GM19239 (cell line): Measurements from ENCODE around the gene ADIRF.
"Not testable (repeated sequence)": the region's sequence is repeated elsewhere in the genome, so short reads cannot be mapped to it uniquely, and the experiment has no call there.

Source experiments
- DNase-seq: peaks from one replicate; pipeline ENCODE4 v3.0.0; 2011; ENCODE audit warnings: low spot score; ENCODE audit not compliant: insufficient read length
- FAIRE-seq: peaks from 2 replicates; lab custom pipeline; 2011; peaks lifted over from hg19 to GRCh38; lab: Jason Lieb, UNC

ADIRF gene

GRCh38 chr10:86974484-86974883, 6.2 kb downstream of the ADIRF start:
- no peak for FAIRE-seq
- no peak for DNase-seq

GRCh38 chr10:86976362-86977056, 8.2 kb downstream of the ADIRF start:
- FAIRE-seq = no peak
- DNase-seq = no peak

GRCh38 chr10:86978457-86978856, 10.2 kb downstream of the ADIRF start:
- not testable (repeated sequence) for FAIRE-seq, DNase-seq

- no peak for DNase-seq
- FAIRE-seq = no peak
These were observed 11.1 kb downstream of the ADIRF start for GRCh38 chr10:86979296-86979818.

- FAIRE-seq = no peak
- DNase-seq = no peak
These were observed 11.7 kb downstream of the ADIRF start for GRCh38 chr10:86979977-86980448.

GRCh38 chr10:86981020-86981419, 12.7 kb downstream of the ADIRF start:
- DNase-seq, FAIRE-seq: not testable (repeated sequence)

GRCh38 chr10:86981716-86982115, 13.4 kb downstream of the ADIRF start:
- no peak for FAIRE-seq

GRCh38 chr10:86984498-86984897, 16.2 kb downstream of the ADIRF start:
- not testable (repeated sequence) for DNase-seq, FAIRE-seq

More at GRCh38 chr10:86981716-86982115, 13.4 kb downstream of the ADIRF start:
- no peak for DNase-seq

GRCh38 chr10:86988520-86988919, 20.2 kb downstream of the ADIRF start:
- FAIRE-seq = no peak
- no peak for DNase-seq

- FAIRE-seq, DNase-seq: not testable (repeated sequence)
These were observed 23.1 kb downstream of the ADIRF start for GRCh38 chr10:86991362-86991761.

- FAIRE-seq (peak; percentile 57), DNase-seq (no peak)
These were observed 24.2 kb downstream of the ADIRF start for GRCh38 chr10:86992456-86992855.

GRCh38 chr10:86992929-86993328, 24.6 kb downstream of the ADIRF start:
- no peak for DNase-seq
- FAIRE-seq = no peak

- FAIRE-seq, DNase-seq: not testable (repeated sequence)
These were observed 31.6 kb downstream of the ADIRF start for GRCh38 chr10:86999802-87000403.

GRCh38 chr10:87000491-87000890, 32.2 kb downstream of the ADIRF start:
- DNase-seq (no peak), FAIRE-seq (no peak)

GRCh38 chr10:87007124-87007523, 38.8 kb downstream of the ADIRF start:
- not testable (repeated sequence) for DNase-seq, FAIRE-seq

- FAIRE-seq, DNase-seq: not testable (repeated sequence)
These were observed 39.4 kb downstream of the ADIRF start for GRCh38 chr10:87007674-87008073.

- not testable (repeated sequence) for DNase-seq, FAIRE-seq
These were observed 40.0 kb downstream of the ADIRF start for GRCh38 chr10:87008303-87008702.

- not testable (repeated sequence) for FAIRE-seq, DNase-seq
These were observed 40.9 kb downstream of the ADIRF start for GRCh38 chr10:87009134-87009696.

- FAIRE-seq, DNase-seq: not testable (repeated sequence)
These were observed 45.2 kb downstream of the ADIRF start for GRCh38 chr10:87013528-87013927.

- DNase-seq, FAIRE-seq: not testable (repeated sequence)
These were observed 46.9 kb downstream of the ADIRF start for GRCh38 chr10:87014986-87015716.
